GM12878 (cell line): Measurements from ENCODE around the gene CTSE. TPM values are rescaled to one million over a fixed set of nuclear protein-coding genes. Genes with fewer than 3 reads are reported as not detected.
A peak's percentile ranks its signal among the peaks of the same experiment; 100 is the strongest.

Experiments used
- ATF7 ChIP-seq: fragments of 450-650 bp; IDR thresholded peaks from 2 replicates; pipeline ENCODE4 v1.6.1; 2016; ENCODE audit warnings: low read depth, mild to moderate bottlenecking
- BMI1 ChIP-seq: fragments of 450-650 bp; IDR thresholded peaks from 2 replicates; pipeline ENCODE4 v1.6.1; 2016; ENCODE audit warnings: mild to moderate bottlenecking, moderate library complexity, borderline replicate concordance
- CHD4 ChIP-seq: fragments of 200-600 bp; sonication (generic); IDR thresholded peaks from 2 replicates; pipeline ENCODE4 v1.6.1; 2016; ENCODE audit warnings: mild to moderate bottlenecking
- EP300 ChIP-seq, 2 experiments: fragments of 150-350 bp in 1 of 2; IDR thresholded peaks; 2 replicates each; pipeline ENCODE4 v1.6.1; 2011 to 2012; ENCODE audit warnings: low read depth in 2 of 2, low read length in 2 of 2, borderline replicate concordance in 1 of 2, improper control_type of control experiment in 1 of 2, inconsistent platforms in 1 of 2; ENCODE audit not compliant: control insufficient read depth in 1 of 2
- GABPA ChIP-seq: IDR thresholded peaks from 2 replicates; pipeline ENCODE4 v1.6.1; 2014; ENCODE audit warnings: antibody characterized with exemption, low read depth, mild to moderate bottlenecking, inconsistent platforms
- HCFC1 ChIP-seq: fragments of 150-350 bp; IDR thresholded peaks from 2 replicates; pipeline ENCODE4 v1.6.1; 2014; ENCODE audit warnings: low read length
- IRF4 ChIP-seq: IDR thresholded peaks from 2 replicates; pipeline ENCODE4 v1.6.1; 2011; ENCODE audit warnings: low read depth, low read length
- JUNB ChIP-seq: IDR thresholded peaks from 2 replicates; pipeline ENCODE4 v1.6.1; 2016; ENCODE audit warnings: antibody characterized with exemption, mild to moderate bottlenecking
- NR2C1 ChIP-seq: fragments of 450-650 bp; IDR thresholded peaks from 2 replicates; pipeline ENCODE4 v1.6.1; 2017; ENCODE audit warnings: antibody characterized with exemption, mild to moderate bottlenecking, moderate library complexity
- POLR2A ChIP-seq: IDR thresholded peaks from 2 replicates; pipeline ENCODE4 v1.6.1; 2011; ENCODE audit warnings: low read depth, mild to moderate bottlenecking, low read length
- POLR2AphosphoS2 ChIP-seq: IDR thresholded peaks from 2 replicates; pipeline ENCODE4 v1.6.1; 2011; ENCODE audit warnings: low read depth, mild to moderate bottlenecking, low read length, improper control_type of control experiment, moderate library complexity
- SREBF2 ChIP-seq: IDR thresholded peaks from 2 replicates; pipeline ENCODE4 v1.6.1; 2012; ENCODE audit warnings: mild to moderate bottlenecking, low read length
- STAT1 ChIP-seq: fragments of 450-650 bp; conservative IDR thresholded peaks from 2 replicates; pipeline ENCODE4 v1.6.1; 2014; ENCODE audit warnings: antibody characterized with exemption, mild to moderate bottlenecking
- SUPT20H ChIP-seq: IDR thresholded peaks from 2 replicates; pipeline ENCODE4 v1.6.1; 2011; ENCODE audit warnings: low read depth, mild to moderate bottlenecking, low read length, moderate library complexity, borderline replicate concordance; ENCODE audit not compliant: control insufficient read depth
- TBL1XR1 ChIP-seq: IDR thresholded peaks from 2 replicates; pipeline ENCODE4 v1.6.1; 2012; ENCODE audit warnings: low read depth, low read length, improper control_type of control experiment
- YY1 ChIP-seq: IDR thresholded peaks from 2 replicates; pipeline ENCODE4 v1.6.1; 2011; ENCODE audit warnings: low read depth, mild to moderate bottlenecking, low read length
- ZBED1 ChIP-seq: IDR thresholded peaks from 2 replicates; pipeline ENCODE4 v1.6.1; 2016; ENCODE audit warnings: borderline replicate concordance
- ZNF24 ChIP-seq: fragments of 450-650 bp; IDR thresholded peaks from 2 replicates; pipeline ENCODE4 v1.6.1; 2017; ENCODE audit warnings: antibody characterized with exemption, mild to moderate bottlenecking
- ZSCAN29 ChIP-seq: fragments of 450-650 bp; IDR thresholded peaks from 2 replicates; pipeline ENCODE4 v1.6.1; 2017; ENCODE audit warnings: mild to moderate bottlenecking, moderate library complexity
- polyA plus RNA-seq, 11 experiments: library from polyadenylated mRNA; depleted of rRNA in 4 of 11; unstranded in 6 of 11; stranded (reverse) in 5 of 11; fragments of >200 nt; fragmentation: Nextera tagmentation in 4 of 11; fragmentation: Illumina TruSeq in 1 of 11; extraction: Ambion mirVana in 4 of 11; extraction: Trizol in 1 of 11; gene quantifications; 1 replicate in 1 of 11; 2 replicates in 10 of 11; pipeline versions ENCODE4 v1.2.1 to v1.2.3, GENCODE V29; 2011 to 2016; ENCODE audit warnings: inconsistent platforms in 2 of 11, missing spikeins in 2 of 11, low read depth in 1 of 11
- total RNA-seq, 4 experiments: library from RNA; depleted of rRNA in 3 of 4; stranded (reverse); fragments of >200 nt in 3 of 4; fragmentation: Illumina TruSeq in 1 of 4; extraction: Trizol in 1 of 4; gene quantifications; 2 replicates each; pipeline versions ENCODE4 v1.2.1 to v1.2.3, GENCODE V29; 2013 to 2021
- TF ChIP-seq, protein P1 (sequence below): fragments of 450-650 bp; IDR thresholded peaks from 2 replicates; pipeline ENCODE4 v1.6.1; 2017; ENCODE audit warnings: antibody characterized with exemption, mild to moderate bottlenecking, moderate library complexity
- TF ChIP-seq, protein P2 (sequence below): fragments of 450-650 bp; IDR thresholded peaks from 2 replicates; pipeline ENCODE4 v1.6.1; 2016; ENCODE audit warnings: mild to moderate bottlenecking
- TF ChIP-seq, protein P3 (sequence below): fragments of 450-650 bp; IDR thresholded peaks from 2 replicates; pipeline ENCODE4 v1.6.1; 2017; ENCODE audit warnings: low read depth, mild to moderate bottlenecking, moderate library complexity
- TF ChIP-seq, protein P4 (sequence below): IDR thresholded peaks from 2 replicates; pipeline ENCODE4 v1.6.1; 2011; ENCODE audit warnings: low read depth, mild to moderate bottlenecking, low read length, moderate library complexity, borderline replicate concordance; ENCODE audit errors: extremely low read depth
- TF ChIP-seq, protein P5 (sequence below), 3 experiments: IDR thresholded peaks in 2 of 3; conservative IDR thresholded peaks in 1 of 3; 2 replicates each; pipeline ENCODE4 v1.5.1; 2011; ENCODE audit warnings: low read depth in 3 of 3, low read length in 3 of 3, mild to moderate bottlenecking in 3 of 3, control low read depth in 2 of 3, moderate library complexity in 2 of 3, inconsistent platforms in 1 of 3, mixed read lengths in 1 of 3; ENCODE audit not compliant: control insufficient read depth in 2 of 3, insufficient read depth in 1 of 3; ENCODE audit errors: extremely low read depth in 1 of 3

CTSE gene
- total and polyA plus RNA-seq, 10 of the 15 experiments (the other 5 are each of a cell fraction or from before 2014, with no cell fraction given) = 0.26 TPM; not detected in 9

DNA sequence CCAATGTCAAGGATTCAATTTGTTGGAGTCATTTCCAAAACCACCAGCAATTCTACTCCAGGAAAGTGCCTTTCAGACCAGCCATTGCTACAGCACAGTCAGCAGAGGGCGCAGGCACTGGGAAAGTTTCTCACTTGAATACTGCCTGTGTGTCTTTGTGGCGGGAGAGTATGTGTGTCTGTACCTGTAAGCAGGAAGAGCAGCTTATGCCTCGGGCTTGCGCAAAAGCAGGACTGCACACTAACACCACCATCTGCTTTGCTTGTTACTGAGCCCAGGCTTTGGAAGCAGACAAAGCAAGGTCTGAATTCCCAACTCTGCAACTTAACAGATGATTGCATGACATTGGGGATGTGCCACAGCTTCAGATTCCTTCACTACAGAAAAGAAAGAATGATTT is 7.0 kb upstream of the CTSE start (continued):
- TF ChIP-seq, protein P1, sequence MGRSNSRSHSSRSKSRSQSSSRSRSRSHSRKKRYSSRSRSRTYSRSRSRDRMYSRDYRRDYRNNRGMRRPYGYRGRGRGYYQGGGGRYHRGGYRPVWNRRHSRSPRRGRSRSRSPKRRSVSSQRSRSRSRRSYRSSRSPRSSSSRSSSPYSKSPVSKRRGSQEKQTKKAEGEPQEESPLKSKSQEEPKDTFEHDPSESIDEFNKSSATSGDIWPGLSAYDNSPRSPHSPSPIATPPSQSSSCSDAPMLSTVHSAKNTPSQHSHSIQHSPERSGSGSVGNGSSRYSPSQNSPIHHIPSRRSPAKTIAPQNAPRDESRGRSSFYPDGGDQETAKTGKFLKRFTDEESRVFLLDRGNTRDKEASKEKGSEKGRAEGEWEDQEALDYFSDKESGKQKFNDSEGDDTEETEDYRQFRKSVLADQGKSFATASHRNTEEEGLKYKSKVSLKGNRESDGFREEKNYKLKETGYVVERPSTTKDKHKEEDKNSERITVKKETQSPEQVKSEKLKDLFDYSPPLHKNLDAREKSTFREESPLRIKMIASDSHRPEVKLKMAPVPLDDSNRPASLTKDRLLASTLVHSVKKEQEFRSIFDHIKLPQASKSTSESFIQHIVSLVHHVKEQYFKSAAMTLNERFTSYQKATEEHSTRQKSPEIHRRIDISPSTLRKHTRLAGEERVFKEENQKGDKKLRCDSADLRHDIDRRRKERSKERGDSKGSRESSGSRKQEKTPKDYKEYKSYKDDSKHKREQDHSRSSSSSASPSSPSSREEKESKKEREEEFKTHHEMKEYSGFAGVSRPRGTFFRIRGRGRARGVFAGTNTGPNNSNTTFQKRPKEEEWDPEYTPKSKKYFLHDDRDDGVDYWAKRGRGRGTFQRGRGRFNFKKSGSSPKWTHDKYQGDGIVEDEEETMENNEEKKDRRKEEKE = no peak
- TF ChIP-seq NR2C1 (no peak), SREBF2 (no peak), ZSCAN29 (no peak), BMI1 (no peak), TBL1XR1 (no peak), EP300 (IDR thresholded peaks at IDR 0.05; ENCODE audit: borderline replicate concordance in 1 of 2, control insufficient read depth in 1 of 2, low read depth in 2 of 2, low read length in 2 of 2) (no peak), SUPT20H (no peak), ZBED1 (no peak), ZNF24 (no peak), HCFC1 (no peak), GABPA (no peak), POLR2A (no peak), YY1 (peak; percentile 92), JUNB (no peak), POLR2AphosphoS2 (no peak), ATF7 (no peak), CHD4 (no peak), STAT1 (no peak), IRF4 (peak; percentile 76; the same call in 1 of the 2 replicates)
- TF ChIP-seq, protein P2, sequence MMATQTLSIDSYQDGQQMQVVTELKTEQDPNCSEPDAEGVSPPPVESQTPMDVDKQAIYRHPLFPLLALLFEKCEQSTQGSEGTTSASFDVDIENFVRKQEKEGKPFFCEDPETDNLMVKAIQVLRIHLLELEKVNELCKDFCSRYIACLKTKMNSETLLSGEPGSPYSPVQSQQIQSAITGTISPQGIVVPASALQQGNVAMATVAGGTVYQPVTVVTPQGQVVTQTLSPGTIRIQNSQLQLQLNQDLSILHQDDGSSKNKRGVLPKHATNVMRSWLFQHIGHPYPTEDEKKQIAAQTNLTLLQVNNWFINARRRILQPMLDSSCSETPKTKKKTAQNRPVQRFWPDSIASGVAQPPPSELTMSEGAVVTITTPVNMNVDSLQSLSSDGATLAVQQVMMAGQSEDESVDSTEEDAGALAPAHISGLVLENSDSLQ = no peak
- TF ChIP-seq, protein P3, sequence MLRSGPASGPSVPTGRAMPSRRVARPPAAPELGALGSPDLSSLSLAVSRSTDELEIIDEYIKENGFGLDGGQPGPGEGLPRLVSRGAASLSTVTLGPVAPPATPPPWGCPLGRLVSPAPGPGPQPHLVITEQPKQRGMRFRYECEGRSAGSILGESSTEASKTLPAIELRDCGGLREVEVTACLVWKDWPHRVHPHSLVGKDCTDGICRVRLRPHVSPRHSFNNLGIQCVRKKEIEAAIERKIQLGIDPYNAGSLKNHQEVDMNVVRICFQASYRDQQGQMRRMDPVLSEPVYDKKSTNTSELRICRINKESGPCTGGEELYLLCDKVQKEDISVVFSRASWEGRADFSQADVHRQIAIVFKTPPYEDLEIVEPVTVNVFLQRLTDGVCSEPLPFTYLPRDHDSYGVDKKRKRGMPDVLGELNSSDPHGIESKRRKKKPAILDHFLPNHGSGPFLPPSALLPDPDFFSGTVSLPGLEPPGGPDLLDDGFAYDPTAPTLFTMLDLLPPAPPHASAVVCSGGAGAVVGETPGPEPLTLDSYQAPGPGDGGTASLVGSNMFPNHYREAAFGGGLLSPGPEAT = no peak
- TF ChIP-seq, protein P4, sequence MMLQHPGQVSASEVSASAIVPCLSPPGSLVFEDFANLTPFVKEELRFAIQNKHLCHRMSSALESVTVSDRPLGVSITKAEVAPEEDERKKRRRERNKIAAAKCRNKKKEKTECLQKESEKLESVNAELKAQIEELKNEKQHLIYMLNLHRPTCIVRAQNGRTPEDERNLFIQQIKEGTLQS = no peak
- TF ChIP-seq, protein P5, sequence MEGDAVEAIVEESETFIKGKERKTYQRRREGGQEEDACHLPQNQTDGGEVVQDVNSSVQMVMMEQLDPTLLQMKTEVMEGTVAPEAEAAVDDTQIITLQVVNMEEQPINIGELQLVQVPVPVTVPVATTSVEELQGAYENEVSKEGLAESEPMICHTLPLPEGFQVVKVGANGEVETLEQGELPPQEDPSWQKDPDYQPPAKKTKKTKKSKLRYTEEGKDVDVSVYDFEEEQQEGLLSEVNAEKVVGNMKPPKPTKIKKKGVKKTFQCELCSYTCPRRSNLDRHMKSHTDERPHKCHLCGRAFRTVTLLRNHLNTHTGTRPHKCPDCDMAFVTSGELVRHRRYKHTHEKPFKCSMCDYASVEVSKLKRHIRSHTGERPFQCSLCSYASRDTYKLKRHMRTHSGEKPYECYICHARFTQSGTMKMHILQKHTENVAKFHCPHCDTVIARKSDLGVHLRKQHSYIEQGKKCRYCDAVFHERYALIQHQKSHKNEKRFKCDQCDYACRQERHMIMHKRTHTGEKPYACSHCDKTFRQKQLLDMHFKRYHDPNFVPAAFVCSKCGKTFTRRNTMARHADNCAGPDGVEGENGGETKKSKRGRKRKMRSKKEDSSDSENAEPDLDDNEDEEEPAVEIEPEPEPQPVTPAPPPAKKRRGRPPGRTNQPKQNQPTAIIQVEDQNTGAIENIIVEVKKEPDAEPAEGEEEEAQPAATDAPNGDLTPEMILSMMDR (IDR thresholded peaks at IDR 0.05 in 2 of 3, conservative IDR thresholded peaks at IDR 0.05 in 1 of 3; ENCODE audit: control insufficient read depth in 2 of 3, extremely low read depth in 1 of 3, insufficient read depth in 1 of 3, low read depth in 3 of 3, low read length in 3 of 3) = peak; percentile 85 to 95 (median 95)
